ENCODE data around the gene ENPP1.
"Not testable (repeated sequence)": the region's sequence is repeated elsewhere in the genome, so short reads cannot be mapped to it uniquely, and the experiment has no call there.

The ENPP1 gene

GRCh38 chr6:131885237-131885636, 77.4 kb downstream of the ENPP1 start:
- DNase-seq, result no peak

- DNase-seq, result no peak
Measured at GRCh38 chr6:131886517-131886916, 78.7 kb downstream of the ENPP1 start.

DNA sequence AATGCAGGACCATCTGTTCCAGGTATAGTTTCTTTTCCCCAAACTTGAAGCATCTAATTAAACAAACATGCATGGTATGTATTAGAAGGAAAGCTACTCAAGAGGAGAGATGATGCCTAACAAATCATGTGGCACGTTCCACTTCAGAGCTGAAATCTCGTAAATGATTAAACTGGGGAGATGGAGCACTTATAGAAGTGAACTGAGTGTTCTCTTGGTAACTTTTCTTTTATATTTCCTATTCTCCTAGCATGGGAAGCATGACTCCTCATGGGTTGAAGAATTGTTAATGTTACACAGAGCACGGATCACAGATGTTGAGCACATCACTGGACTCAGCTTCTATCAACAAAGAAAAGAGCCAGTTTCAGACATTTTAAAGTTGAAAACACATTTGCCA, 82.3 kb downstream of the ENPP1 start:
- DNase-seq, result no peak

DNA sequence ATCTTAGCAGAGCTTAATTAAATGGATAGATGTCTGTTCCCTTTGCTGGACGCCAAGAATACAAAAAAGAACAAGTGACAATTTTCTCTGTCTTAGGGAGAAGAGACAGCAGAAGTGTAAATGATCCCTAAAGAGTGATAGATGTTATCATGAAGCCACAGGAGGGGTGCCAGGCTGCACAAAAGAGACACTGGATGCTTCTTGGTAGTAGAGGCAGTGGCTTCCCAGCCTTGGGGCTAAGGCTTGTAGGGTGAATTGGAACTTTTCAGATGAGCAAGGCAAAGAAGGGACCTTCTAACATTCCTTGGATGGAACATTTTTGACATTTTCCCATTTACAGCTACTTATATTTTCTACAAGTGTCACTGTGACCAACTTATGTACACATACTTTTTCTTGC, 85.4 kb downstream of the ENPP1 start:
- no peak for DNase-seq

- DNase-seq, result no peak
Measured at GRCh38 chr6:131894493-131895424, 86.9 kb downstream of the ENPP1 start.

DNA sequence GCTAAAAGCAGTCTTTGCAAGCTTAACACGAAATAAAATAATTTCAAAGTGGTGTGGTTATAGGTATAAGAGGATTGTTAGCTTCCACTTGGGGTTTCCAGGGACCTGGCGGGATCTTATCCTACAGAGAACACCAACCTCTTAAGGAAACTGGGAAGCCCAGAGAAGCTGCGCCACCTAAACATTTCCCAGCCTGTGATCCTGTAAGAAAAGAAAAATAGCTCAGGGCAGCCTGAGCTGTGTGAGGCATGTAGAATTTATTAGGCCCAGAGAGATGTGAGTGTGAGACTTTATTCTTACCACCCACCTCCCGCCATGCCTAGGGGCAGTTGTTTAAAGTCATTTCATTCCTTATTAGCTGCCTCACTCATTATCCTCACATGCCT, 89.2 kb downstream of the ENPP1 start:
- DNase-seq, result no peak

- DNase-seq, result no peak
Measured at GRCh38 chr6:131897621-131898020, 89.8 kb downstream of the ENPP1 start.

GRCh38 chr6:131898718-131899117, 90.9 kb downstream of the ENPP1 start:
- DNase-seq, result no peak

DNA sequence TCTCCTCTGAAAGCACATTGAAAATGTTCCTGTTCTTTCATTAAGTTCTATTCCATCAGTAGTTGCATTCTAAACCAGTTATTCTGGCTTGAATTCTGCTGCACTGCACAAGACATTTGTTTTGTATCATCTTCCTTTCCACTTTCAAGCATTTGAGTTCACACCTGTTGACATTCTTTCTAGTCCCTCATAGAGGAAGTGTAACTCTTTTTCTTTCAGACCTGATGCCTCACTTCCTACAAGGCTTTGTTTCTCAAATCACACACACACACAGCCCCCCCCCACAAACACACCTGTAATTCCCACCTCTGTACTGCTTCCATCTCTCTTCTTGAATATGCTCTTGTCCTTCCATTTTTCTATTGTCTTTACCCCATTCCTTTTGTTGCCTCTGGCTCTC, 92.4 kb downstream of the ENPP1 start:
- no peak for DNase-seq

- DNase-seq, result not testable (repeated sequence)
Measured at GRCh38 chr6:131901326-131901873, 93.6 kb downstream of the ENPP1 start.

DNA sequence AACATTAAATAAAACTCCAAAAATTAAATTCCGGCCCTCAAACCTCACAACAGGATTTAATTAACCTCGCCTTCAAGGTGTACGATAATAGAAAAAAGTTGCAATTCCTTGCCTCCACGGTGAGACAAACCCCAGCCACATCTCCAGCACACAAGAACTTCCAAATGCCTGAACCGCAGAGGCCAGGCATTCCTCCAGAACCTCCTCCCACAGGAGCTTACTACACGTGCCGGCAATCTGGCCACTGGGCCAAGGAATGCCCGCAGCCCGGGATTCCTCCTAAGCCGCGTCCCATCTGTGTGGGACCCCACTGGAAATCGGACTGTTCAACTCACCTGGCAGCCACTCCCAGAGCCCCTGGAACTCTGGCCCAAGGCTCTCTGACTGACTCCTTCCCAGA, 95.9 kb downstream of the ENPP1 start:
- not testable (repeated sequence) for DNase-seq

DNA sequence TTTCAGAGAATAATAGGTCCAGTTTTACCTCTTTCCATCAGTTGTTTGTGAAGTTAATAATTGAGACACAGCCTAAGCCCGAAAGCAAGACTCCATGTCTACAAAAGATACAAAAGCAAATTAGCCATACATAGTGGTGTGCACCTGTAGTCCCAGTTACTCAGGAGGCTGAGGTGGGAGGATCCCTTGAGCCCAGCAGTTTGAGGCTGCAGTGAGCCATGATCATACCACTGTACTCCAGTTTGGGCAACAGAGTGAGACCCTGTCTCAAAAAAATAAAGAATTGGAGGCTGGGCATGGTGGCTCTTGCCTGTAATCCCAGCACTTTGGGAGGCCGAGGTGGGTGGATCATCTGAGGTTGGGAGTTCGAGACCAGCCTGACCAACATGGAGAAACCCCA, 101.0 kb downstream of the ENPP1 start:
- not testable (repeated sequence) for DNase-seq

DNA sequence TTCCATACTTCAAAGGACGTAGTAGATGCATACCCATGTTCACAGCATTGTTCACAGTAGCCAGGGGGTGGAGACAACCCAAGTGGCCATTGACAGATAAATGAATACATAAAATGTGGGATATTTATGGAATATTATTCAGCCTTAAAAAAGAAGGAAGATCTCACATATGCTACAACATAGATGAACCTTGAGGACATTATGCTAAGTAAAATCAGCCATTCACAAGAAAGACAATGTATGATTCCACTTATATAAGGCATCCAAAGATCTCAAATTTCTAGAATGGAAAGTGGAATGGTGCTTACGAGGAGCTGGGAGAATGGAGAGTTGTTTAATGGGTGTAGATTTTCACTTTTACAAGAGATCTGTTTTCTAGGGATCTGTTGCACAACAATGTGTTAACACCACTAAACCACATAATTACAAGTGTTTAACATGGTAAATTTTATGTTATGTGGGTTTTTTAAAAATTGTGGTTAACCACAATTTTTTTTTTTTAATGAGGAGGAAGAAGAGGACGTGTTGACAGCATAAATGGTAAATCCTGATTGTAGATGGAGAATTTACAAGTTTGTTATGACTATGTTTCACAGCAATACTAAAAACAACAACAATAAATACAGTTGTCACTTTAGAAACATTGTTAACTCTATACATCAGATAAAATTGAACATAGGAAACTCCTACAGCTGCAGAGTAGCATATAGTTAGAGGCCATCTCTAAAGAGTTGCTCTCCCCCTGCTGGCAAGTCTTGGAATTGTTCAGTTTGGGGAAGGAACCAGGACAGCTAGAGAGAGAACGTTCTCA, 101.8 kb downstream of the ENPP1 start:
- peak; percentile 54 for DNase-seq

DNA sequence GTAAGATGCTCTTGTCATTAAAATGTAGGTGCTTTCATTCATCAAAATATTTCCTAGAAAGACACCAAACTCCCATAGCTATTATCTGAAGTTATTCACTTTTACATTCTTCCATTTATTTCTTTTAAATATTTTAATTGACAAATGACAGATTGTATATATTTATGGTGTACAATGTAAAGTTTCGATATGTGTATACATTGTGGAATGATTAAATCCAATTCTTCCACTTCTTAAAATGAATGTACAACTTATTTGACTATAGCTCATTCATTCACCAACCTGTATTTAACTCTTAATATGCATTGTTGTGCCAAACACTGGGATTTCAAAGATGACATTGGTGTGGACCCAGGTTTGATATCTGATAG, 102.4 kb downstream of the ENPP1 start:
- DNase-seq, result no peak

DNA sequence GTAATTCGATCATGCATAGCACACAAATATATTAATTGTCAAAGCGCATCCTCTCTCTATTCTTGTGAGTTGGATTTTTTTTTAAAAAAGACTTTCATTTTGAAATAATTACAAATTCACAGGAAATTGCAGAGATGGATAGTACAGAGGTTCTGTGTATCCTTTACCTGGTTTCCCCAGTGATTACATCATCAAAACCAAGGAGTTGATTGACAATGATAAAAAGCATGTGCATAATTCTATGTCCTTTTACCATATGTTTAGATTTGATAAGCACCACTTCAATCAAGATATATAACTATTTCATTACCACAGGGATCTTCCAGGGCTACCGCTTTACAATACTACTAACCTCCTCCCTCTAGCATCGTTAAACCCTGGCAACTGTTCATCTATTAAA, 103.1 kb downstream of the ENPP1 start:
- no peak for DNase-seq

DNA sequence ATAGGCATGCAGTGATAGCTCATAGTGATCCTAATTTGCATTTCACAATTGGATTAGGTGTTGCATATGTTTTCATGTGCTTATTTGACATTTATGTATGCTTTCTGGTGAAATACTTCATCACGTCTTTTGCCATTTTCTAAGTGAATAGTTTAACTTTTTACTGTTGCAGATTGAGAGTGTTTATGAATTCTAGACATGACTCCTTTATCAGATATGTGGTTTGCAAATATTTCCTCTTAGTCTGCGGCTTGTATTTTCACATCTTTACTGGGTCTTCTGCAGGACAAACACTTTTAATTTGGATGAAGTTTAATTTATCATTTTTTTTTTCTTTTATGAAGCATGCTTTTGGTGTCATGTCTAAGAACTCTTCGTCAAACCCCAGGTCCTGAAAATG, 104.1 kb downstream of the ENPP1 start:
- no peak for DNase-seq

GRCh38 chr6:131914234-131914633, 106.4 kb downstream of the ENPP1 start:
- DNase-seq, result no peak

DNA sequence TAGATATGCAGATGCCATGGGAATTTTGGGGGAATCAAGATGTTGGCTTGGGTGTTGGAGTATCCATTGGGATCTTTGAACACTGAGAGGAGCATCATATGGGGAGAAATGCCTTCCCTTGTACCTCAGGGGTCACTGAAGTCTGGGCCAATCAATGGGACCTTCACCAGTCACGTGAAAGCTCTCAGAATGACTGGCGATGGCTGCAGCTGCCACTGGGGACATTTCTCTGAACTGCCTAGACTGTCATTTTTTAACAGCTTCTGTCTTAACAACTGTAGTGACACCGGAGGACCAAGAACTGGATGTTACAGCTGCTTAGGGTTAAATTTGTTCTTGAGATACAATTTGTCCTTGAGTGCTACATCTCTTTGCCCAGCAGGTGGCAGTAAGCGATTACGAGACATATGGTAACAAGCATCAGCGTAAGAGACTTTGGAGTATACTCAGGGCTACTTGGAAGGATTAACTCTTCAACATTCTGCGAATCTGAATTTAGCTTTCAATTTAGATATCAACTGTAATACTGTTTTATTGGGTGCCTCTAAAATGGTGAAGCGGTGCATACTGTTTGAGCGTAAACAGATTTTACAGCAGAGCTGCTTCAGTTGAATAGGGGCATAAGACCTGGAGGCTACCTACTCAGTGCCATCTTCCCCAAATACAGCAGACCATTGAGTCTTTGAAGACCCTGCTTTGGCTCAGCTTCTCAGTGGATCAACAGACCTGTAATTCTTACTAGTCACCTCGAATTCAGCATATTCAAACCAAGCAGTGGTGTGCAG, 107.3 kb downstream of the ENPP1 start:
- peak; percentile 15 for DNase-seq

DNA sequence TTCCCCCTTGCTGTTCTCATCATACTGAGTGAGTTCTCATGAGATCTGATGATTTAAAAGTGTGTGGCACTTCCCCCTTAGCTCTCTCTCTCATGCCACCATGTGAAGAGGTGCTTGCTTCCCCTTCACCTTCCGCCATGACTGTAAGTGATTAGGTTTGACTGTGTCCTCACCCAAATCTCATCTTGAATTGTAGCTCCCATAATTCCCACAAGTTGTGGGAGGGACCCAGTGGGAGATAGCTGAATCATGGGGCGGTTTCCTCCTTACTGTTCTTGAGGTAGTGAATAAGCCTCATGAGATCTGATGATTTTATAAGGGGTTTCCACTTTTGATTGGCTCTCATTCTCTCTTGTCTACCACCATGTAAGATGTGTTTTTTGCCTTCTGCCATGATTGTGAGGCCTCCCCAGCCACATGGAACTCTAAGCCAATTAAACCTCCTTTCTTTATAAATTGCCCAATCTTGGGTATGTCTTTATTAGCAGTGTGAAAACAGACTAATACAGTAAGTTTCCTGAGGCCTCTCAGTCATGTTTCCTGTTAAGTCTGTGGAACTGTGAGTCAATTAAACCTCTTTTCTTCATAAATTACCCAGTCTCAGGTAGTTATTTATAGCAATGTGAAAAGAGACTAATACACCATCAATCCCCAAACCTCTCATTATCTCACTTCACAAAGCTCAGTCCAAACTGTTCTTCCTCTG, 108.4 kb downstream of the ENPP1 start:
- not testable (repeated sequence) for DNase-seq

GRCh38 chr6:131916847-131917246, 109.0 kb downstream of the ENPP1 start:
- DNase-seq, result no peak

DNA sequence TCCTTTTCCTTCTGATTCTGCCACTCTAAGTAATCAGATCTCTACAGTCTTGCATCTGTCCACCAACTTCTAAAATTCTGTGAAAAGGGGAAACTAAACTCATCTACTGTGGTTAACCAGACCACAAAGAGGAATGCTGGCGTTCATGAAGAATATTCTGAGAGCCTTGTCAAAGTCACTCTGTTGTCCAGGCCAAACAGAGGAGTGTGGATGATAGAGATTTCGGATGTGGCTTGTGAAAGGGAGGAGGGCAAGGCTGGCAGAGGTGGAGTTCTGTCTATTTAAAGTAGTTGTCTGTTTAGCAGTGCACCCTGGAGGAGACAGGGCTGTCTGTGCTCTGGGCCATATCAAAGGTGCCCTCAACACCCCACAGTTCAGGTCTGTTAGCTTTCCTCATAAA, 109.5 kb downstream of the ENPP1 start:
- no peak for DNase-seq

Measured in NCI-H526 treated with DMSO at 0.1 percent for 48 hours (cell line).